GM12878 (cell line): ENCODE results near the gene EXOC3L4.

ENCODE experiments used
- CTCF ChIP-seq, 3 experiments: IDR thresholded peaks in 2 of 3; conservative IDR thresholded peaks in 1 of 3; 2 replicates each; pipeline ENCODE4 v1.5.1; 2011; ENCODE audit warnings: low read depth in 3 of 3, low read length in 3 of 3, mild to moderate bottlenecking in 3 of 3, control low read depth in 2 of 3, moderate library complexity in 2 of 3, inconsistent platforms in 1 of 3, mixed read lengths in 1 of 3; ENCODE audit not compliant: control insufficient read depth in 2 of 3, insufficient read depth in 1 of 3; ENCODE audit errors: extremely low read depth in 1 of 3
- POLR2A ChIP-seq: IDR thresholded peaks from 2 replicates; pipeline ENCODE4 v1.6.1; 2011; ENCODE audit warnings: low read depth, mild to moderate bottlenecking, low read length
- SRF ChIP-seq, 2 experiments: IDR thresholded peaks; 2 replicates each; pipeline ENCODE4 v1.6.1; 2011; ENCODE audit warnings: low read depth in 2 of 2, low read length in 2 of 2, mild to moderate bottlenecking in 1 of 2, moderate library complexity in 1 of 2

DNA sequence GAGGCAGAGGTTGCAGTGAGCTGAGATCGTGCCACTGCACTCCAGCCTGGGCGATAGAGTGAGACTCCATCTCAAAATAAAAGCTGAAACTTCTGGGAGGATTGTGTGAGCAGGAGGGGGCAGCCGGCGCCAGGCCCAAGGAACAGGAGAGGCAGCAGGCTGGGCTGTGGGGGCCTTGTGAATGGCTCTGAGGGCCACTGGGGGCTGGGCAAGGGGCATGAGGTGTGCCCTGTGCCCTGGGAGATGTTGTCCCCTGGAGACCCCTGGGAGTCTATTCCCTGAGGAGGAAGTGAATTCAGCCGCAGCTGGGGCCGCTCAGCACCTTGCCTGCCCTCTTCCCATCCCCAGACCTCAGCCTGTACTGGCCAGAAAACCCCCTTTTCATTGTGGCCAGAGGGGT lies 5.6 kb upstream of the EXOC3L4 start:
- no peak for TF ChIP-seq POLR2A
- TF ChIP-seq CTCF (IDR thresholded peaks at IDR 0.05 in 2 of 3, conservative IDR thresholded peaks at IDR 0.05 in 1 of 3; ENCODE audit: control insufficient read depth in 2 of 3, extremely low read depth in 1 of 3, insufficient read depth in 1 of 3, low read depth in 3 of 3, low read length in 3 of 3) = no peak
- TF ChIP-seq SRF (IDR thresholded peaks at IDR 0.05; ENCODE audit: low read depth in 2 of 2, low read length in 2 of 2) = no peak
